Ishikawa (cell line): ENCODE measurements around the gene CDT1.

ENCODE experiments used
- CEBPB ChIP-seq: IDR thresholded peaks from 2 replicates; pipeline ENCODE4 v1.6.1; 2012
- CREB1 ChIP-seq: IDR thresholded peaks from 2 replicates; pipeline ENCODE4 v1.6.1; 2012; ENCODE audit warnings: low read depth
- EGR1 ChIP-seq: IDR thresholded peaks from 2 replicates; pipeline ENCODE4 v1.6.1; 2012
- EP300 ChIP-seq: IDR thresholded peaks from 2 replicates; pipeline ENCODE4 v1.6.1; 2012; ENCODE audit warnings: borderline replicate concordance
- FOXM1 ChIP-seq: IDR thresholded peaks from 2 replicates; pipeline ENCODE4 v1.6.1; 2012; ENCODE audit warnings: low read depth, borderline replicate concordance
- NFIC ChIP-seq: IDR thresholded peaks from 2 replicates; pipeline ENCODE4 v1.6.1; 2012
- RAD21 ChIP-seq: IDR thresholded peaks from 2 replicates; pipeline ENCODE4 v1.6.1; 2012; ENCODE audit warnings: low read depth
- TAF1 ChIP-seq: IDR thresholded peaks from 2 replicates; pipeline ENCODE4 v1.6.1; 2012; ENCODE audit warnings: low read depth, mild to moderate bottlenecking
- TCF12 ChIP-seq: IDR thresholded peaks from 2 replicates; pipeline ENCODE4 v1.6.1; 2012; ENCODE audit warnings: low read depth
- TEAD4 ChIP-seq: IDR thresholded peaks from 2 replicates; pipeline ENCODE4 v1.6.1; 2012
- USF1 ChIP-seq: IDR thresholded peaks from 2 replicates; pipeline ENCODE4 v1.6.1; 2012
- YY1 ChIP-seq: IDR thresholded peaks from 2 replicates; pipeline ENCODE4 v1.6.1; 2012; ENCODE audit warnings: low read depth
- ZBTB7A ChIP-seq: IDR thresholded peaks from 2 replicates; pipeline ENCODE4 v1.6.1; 2012; ENCODE audit warnings: low read depth
- TF ChIP-seq, protein P1 (sequence below): IDR thresholded peaks from 2 replicates; pipeline ENCODE4 v1.6.1; 2012
- TF ChIP-seq, protein P2 (sequence below): IDR thresholded peaks from 2 replicates; pipeline ENCODE4 v1.6.1; 2012; ENCODE audit warnings: low read depth, mild to moderate bottlenecking

CDT1 gene

DNA sequence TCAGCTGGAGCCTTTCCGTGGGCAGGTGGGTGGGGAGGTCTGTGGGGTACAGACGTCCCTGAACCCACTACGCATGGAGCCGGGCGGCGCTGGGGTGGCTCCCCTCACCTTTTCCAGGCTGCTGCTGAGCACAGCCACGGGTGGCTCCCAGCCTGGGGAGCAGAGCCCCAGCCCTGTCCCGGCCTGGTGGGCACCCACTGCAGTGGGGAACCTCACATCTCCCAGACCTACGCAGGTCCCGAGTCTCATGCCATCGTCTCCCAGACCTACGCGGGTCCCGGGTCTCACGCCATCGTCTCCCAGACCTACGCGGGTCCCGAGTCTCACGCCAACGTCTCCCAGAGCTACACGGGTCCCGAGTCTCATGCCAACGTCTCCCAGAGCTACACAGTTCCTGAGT, 25.1 kb downstream of the CDT1 start:
- TF ChIP-seq TCF12 (no peak), TEAD4 (no peak), FOXM1 (no peak), TAF1 (no peak), CEBPB (no peak), CREB1 (no peak), ZBTB7A (no peak)
- TF ChIP-seq, protein P1, sequence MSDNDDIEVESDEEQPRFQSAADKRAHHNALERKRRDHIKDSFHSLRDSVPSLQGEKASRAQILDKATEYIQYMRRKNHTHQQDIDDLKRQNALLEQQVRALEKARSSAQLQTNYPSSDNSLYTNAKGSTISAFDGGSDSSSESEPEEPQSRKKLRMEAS, result no peak
- TF ChIP-seq, protein P2, sequence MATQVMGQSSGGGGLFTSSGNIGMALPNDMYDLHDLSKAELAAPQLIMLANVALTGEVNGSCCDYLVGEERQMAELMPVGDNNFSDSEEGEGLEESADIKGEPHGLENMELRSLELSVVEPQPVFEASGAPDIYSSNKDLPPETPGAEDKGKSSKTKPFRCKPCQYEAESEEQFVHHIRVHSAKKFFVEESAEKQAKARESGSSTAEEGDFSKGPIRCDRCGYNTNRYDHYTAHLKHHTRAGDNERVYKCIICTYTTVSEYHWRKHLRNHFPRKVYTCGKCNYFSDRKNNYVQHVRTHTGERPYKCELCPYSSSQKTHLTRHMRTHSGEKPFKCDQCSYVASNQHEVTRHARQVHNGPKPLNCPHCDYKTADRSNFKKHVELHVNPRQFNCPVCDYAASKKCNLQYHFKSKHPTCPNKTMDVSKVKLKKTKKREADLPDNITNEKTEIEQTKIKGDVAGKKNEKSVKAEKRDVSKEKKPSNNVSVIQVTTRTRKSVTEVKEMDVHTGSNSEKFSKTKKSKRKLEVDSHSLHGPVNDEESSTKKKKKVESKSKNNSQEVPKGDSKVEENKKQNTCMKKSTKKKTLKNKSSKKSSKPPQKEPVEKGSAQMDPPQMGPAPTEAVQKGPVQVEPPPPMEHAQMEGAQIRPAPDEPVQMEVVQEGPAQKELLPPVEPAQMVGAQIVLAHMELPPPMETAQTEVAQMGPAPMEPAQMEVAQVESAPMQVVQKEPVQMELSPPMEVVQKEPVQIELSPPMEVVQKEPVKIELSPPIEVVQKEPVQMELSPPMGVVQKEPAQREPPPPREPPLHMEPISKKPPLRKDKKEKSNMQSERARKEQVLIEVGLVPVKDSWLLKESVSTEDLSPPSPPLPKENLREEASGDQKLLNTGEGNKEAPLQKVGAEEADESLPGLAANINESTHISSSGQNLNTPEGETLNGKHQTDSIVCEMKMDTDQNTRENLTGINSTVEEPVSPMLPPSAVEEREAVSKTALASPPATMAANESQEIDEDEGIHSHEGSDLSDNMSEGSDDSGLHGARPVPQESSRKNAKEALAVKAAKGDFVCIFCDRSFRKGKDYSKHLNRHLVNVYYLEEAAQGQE, result no peak

DNA sequence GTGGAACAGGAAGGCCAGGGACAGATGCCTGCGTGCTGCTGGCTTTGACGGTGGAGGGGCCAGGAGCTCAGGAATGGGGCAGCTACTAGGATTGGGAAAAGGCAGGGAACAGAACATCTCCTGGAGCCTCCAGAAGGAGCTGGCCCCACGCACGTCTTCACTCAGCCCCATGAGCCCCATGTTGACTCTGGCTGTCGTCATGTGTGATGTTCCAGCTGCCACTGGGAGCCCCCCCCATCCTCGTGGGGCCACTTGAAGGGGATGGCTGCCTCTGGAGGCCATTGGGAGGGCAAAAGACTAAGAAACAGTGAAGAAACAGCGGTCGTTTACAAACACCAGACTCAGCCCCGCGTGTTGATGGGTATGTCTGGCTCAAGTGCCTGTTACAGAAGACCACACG, 26.7 kb downstream of the CDT1 start:
- TF ChIP-seq TAF1 (no peak), NFIC (no peak), TEAD4 (no peak), USF1 (no peak), CEBPB (no peak), FOXM1 (no peak), YY1 (no peak), EGR1 (no peak), ZBTB7A (no peak), CREB1 (no peak)
- TF ChIP-seq, protein P2, result no peak
- TF ChIP-seq, protein P1, result no peak

- no peak for TF ChIP-seq USF1
- TF ChIP-seq NFIC, result no peak
- TF ChIP-seq YY1, result no peak
- no peak for TF ChIP-seq TCF12
- TF ChIP-seq, protein P1, result no peak
- TF ChIP-seq, protein P2, result no peak
- TF ChIP-seq ZBTB7A, result no peak
- TF ChIP-seq CEBPB, result no peak
- no peak for TF ChIP-seq CREB1
- TF ChIP-seq FOXM1, result no peak
- TF ChIP-seq TAF1, result no peak
- no peak for TF ChIP-seq EGR1
- TF ChIP-seq RAD21, result no peak
- TF ChIP-seq TEAD4, result no peak
- no peak for TF ChIP-seq EP300
Observed at GRCh38 chr16:88830783-88831182, 27.2 kb downstream of the CDT1 start.

DNA sequence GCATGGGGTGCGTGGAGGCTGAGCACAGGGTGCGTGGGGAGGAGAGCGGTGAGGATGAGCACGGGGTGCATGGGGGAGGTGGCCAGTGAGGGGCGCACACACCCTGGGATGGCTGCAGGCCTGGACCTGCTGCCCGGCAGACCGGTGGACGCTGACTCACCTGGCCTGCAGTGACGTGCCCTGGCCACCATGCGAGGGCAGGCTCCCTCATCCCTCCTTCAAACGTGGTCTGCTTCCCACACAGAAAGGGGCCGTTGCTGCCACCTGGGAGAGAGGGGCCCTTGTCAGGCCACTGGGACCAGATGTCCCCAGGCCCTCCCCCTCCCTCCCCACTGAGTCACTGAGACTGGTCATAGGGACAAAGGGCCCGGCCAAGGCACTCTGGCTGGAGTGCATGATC, 28.2 kb downstream of the CDT1 start:
- no peak for TF ChIP-seq NFIC
- TF ChIP-seq EP300, result no peak
- no peak for TF ChIP-seq TEAD4
- TF ChIP-seq CREB1, result no peak
- TF ChIP-seq RAD21, result no peak
- TF ChIP-seq ZBTB7A, result no peak
- TF ChIP-seq TAF1, result no peak
- TF ChIP-seq FOXM1, result no peak
- TF ChIP-seq, protein P2, result no peak
- no peak for TF ChIP-seq EGR1
- no peak for TF ChIP-seq CEBPB
- TF ChIP-seq, protein P1, result no peak
